ENCODE measurements around the gene PAX7. TPM values are rescaled to one million over a fixed set of nuclear protein-coding genes. Genes with fewer than 3 reads are reported as not detected.

Gene PAX7
- total and polyA plus RNA-seq, 4 donors: 0.03 TPM; not detected in 3

- Histone ChIP-seq H3K4me3 (no peak overlapping the region), H3K27ac (ENCODE audit: low read depth in 1 of 2, low read length in 1 of 2) (no peak overlapping the region), H3K27me3 (ENCODE audit: control insufficient read depth in 3 of 3, insufficient read depth in 3 of 3, low read length in 2 of 3) (peaks cover 38 to 93% (median 82%) of the 10 kb centered on the region in 3 donors), H3K9me3 (ENCODE audit: control insufficient read depth in 4 of 4, insufficient read depth in 3 of 4, low read length in 3 of 4) (peaks cover 0 to 3% (median 0%) of the 10 kb centered on the region in 4 donors), H3K9ac (ENCODE audit: insufficient read depth in 1 of 2, low read length in 2 of 2) (no peak overlapping the region), H3K36me3 (ENCODE audit: control insufficient read depth in 4 of 4, insufficient read depth in 4 of 4, low read length in 4 of 4) (no peaks in the 10 kb centered on the region), H3K4me1 (ENCODE audit: control insufficient read depth in 5 of 5, insufficient read depth in 5 of 5, low read length in 5 of 5) (peaks cover 0 to 2% (median 0%) of the 10 kb centered on the region in 5 donors)
- 4 to 8% methylated on average over 23 of the region's 23 CpGs for WGBS, 2 donors
- TF ChIP-seq CTCF (IDR thresholded peaks at IDR 0.05; ENCODE audit: control extremely low read depth, extremely low read depth): no peak
- ATAC-seq (ENCODE audit: insufficient read depth, low FRiP score) (no peak), DNase-seq (peak in 1 of 3 donors; percentile 26)
These were observed 1.6 kb downstream of the PAX7 start for GRCh38 chr1:18632218-18632588.

GRCh38 chr1:18632783-18633421 lies 2.3 kb downstream of the PAX7 start:
- no peak overlapping the region for H3K27ac ChIP-seq (ENCODE audit: low read depth in 1 of 2, low read length in 1 of 2)
- no peak for TF ChIP-seq CTCF (IDR thresholded peaks at IDR 0.05; ENCODE audit: control extremely low read depth, extremely low read depth)
- H3K27me3 ChIP-seq (ENCODE audit: control insufficient read depth in 3 of 3, insufficient read depth in 3 of 3, low read length in 2 of 3): peaks cover 36 to 93% (median 87%) of the 10 kb centered on the region in 3 donors
- no peak overlapping the region for H3K4me3 ChIP-seq
- DNase-seq (peak; percentile 73 to 84 (median 83)), ATAC-seq (ENCODE audit: insufficient read depth, low FRiP score) (peak; percentile 63)
- H3K9me3 ChIP-seq (ENCODE audit: control insufficient read depth in 4 of 4, insufficient read depth in 3 of 4, low read length in 3 of 4): peaks cover 0 to 5% (median 0%) of the 10 kb centered on the region in 4 donors
- H3K9ac ChIP-seq (ENCODE audit: insufficient read depth in 1 of 2, low read length in 2 of 2): no peak overlapping the region
- peaks cover 0 to 2% (median 0%) of the 10 kb centered on the region in 5 donors for H3K4me1 ChIP-seq (ENCODE audit: control insufficient read depth in 5 of 5, insufficient read depth in 5 of 5, low read length in 5 of 5)
- no peaks in the 10 kb centered on the region for H3K36me3 ChIP-seq (ENCODE audit: control insufficient read depth in 4 of 4, insufficient read depth in 4 of 4, low read length in 4 of 4)
- 4 to 5% methylated on average over 48 of the region's 48 CpGs for WGBS, 2 donors

GRCh38 chr1:18633422-18634155 lies 2.9 kb downstream of the PAX7 start:
- peaks cover 0 to 2% (median 0%) of the 10 kb centered on the region in 5 donors for H3K4me1 ChIP-seq (ENCODE audit: control insufficient read depth in 5 of 5, insufficient read depth in 5 of 5, low read length in 5 of 5)
- no peak overlapping the region for H3K27ac ChIP-seq (ENCODE audit: low read depth in 1 of 2, low read length in 1 of 2)
- peaks cover 37 to 93% (median 87%) of the 10 kb centered on the region in 3 donors for H3K27me3 ChIP-seq (ENCODE audit: control insufficient read depth in 3 of 3, insufficient read depth in 3 of 3, low read length in 2 of 3)
- no peak for TF ChIP-seq CTCF (IDR thresholded peaks at IDR 0.05; ENCODE audit: control extremely low read depth, extremely low read depth)
- no peak overlapping the region for H3K4me3 ChIP-seq
- DNase-seq: peak in 1 of 3 donors; percentile 18
- no peak for ATAC-seq (ENCODE audit: insufficient read depth, low FRiP score)
- peaks cover 0 to 5% (median 0%) of the 10 kb centered on the region in 4 donors for H3K9me3 ChIP-seq (ENCODE audit: control insufficient read depth in 4 of 4, insufficient read depth in 3 of 4, low read length in 3 of 4)
- 6% methylated on average over 15 of the region's 15 CpGs for WGBS, 2 donors
- no peaks in the 10 kb centered on the region for H3K36me3 ChIP-seq (ENCODE audit: control insufficient read depth in 4 of 4, insufficient read depth in 4 of 4, low read length in 4 of 4)
- H3K9ac ChIP-seq (ENCODE audit: insufficient read depth in 1 of 2, low read length in 2 of 2): no peak overlapping the region
